HCEC 1CT (cell line): ENCODE measurements around the gene PRB4.
"Not testable (repeated sequence)": the region's sequence is repeated elsewhere in the genome, so short reads cannot be mapped to it uniquely, and the experiment has no call there.

Experiments
- DNase-seq: peaks from one replicate; pipeline ENCODE4 v3.0.0-alpha.2; 2017

Gene PRB4

DNA sequence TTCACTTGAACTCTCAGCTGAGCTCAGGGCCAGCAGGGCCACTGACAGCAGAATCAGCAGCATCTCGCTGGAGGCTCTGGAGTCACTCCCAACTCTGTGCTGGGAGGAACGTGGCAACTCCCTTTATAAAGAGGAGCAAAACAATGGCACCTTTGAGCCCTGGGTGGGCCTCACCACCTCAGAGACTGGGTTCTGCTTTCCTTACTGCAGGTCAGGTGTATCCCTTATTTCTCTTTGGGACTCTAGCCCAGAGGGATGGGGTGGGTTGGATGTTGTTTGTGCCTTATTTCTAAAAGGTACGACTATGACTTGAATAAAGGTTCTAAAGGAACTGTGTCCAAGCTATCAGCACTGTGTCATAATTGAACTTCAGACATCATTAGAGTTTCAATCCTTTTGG, at the start of gene PRB4:
PRB4 (minus strand) TSS at position 101 of the 400 bp plus-strand sequence; CDS start at position 63, 38 bp downstream.
- no peak for DNase-seq

GRCh38 chr12:11351736-11352135, 41.5 kb upstream of the PRB4 start:
- not testable (repeated sequence) for DNase-seq

DNA sequence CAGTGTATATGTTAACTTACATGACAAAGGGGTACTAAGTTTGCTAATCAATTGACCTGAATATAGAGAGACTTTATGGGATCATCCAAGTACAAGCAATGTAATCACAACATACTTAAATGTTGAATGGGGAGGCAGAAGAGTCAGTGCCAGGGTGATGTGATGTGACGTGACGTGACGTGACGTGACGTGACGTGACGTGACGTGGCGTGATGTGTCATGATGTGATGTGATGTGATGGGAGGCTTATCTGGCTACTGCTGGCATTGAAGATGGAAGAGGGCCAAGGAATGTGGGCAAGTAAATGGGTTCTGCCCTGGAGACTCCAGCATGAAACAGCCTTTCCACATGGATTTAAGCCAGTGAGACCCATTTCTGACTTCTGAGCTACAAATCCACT, 38.2 kb upstream of the PRB4 start:
- no peak for DNase-seq

DNA sequence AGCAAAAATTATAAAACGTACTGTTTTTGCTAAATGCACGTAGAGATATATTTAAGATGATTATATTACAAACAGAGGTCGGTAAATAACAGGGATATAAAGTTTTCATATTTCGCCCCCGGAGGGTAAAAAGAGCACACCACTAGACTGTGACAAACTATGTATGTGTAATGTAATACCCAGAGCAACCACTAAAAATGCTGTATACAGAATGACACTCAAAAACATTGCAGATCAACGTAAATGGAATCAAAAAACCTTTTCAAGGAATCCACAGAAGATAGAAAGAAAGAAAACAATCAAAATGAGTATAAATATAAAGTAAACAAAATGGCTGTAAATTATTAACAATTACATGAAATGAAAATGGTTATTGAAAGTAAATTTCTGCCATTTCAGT, 37.6 kb upstream of the PRB4 start:
- DNase-seq, result no peak

DNA sequence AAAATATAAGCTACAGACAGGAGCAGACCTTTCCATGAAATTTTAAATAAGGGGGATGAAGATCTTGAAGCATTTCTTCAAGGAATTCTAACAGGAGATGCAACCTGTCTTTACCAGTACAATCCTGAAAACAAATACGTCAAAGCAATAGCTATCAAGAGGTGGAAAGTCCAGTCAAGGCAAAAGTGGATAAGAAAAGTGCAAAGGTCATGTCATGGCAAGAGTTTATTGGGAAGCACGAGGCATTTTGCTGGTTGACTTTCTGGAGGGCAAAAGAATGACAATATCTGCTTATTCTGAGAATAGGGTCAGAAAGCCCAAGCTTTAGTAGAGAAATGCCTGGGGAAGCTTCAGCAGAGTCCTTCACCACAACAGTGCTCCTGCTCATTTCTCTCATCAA, 34.3 kb upstream of the PRB4 start:
- no peak for DNase-seq

DNA sequence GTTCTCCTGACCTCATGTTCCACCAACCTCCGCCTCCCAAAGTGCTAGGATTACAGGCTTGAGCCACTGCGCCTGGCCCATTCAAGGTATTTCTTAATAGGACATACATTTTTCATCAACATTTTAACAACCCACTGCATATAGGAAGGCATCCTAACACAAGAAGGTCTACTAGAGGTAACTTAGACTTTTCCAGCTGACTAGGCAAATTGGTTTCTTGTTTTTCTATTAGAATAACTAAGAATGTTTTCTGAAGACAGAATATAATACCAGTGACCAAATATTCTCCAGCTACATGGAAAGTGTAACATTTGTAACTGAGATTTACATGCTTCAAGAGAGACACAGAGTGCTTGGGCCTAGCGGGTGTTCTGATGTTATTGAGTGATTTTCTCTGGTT, 14.2 kb upstream of the PRB4 start:
- DNase-seq, result no peak

GRCh38 chr12:11321980-11322379, 11.7 kb upstream of the PRB4 start:
- DNase-seq, result no peak

DNA sequence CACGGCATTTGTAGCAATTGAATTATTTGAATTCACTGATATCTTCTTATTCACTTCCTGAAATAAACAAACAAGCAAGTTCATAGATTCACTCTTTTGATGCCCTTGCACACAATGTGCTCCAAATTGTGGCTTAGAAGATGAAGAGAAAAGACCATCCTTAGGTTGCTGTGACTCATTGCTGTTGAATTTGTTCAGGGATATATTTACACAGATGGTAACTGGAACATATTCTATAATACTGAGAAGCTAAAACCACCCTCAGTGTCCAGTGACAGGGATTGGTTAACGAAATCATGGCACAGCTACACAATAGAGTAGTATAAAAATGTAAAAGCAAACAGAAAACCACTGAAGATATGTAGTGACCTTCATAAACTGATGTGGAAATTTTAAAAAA, 3.1 kb downstream of the PRB4 start:
- no peak for DNase-seq

GRCh38 chr12:11273449-11273848, 36.8 kb downstream of the PRB4 start:
- no peak for DNase-seq

DNA sequence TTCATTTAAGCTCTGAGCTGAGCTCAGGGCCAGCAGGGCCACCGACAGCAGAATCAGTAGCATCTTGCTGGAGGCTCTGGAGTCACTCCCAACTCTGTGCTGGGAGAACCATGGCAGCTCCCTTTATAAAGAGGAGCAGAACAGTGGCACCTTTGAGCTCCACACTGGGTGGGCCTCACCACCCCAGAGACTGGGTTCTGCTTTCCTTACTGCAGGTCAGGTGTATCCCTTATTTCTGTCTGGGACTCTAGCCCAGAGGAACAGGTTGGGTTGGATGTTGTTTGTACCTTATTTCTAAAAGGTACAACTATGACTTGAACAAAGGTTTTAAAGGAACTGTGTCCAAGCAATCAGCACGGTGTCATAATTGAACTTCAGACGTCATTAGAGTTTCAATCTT, 40.6 kb downstream of the PRB4 start, which contains the start of gene PRB3:
PRB3 (minus strand) TSS at position 101 of the 400 bp plus-strand sequence; CDS start at position 63, 38 bp downstream.
- no peak for DNase-seq

GRCh38 chr12:11264501-11264900, 45.7 kb downstream of the PRB4 start:
- DNase-seq, result no peak
